Tibial nerve (tissue), 4 donors: ENCODE measurements around the gene SERTAD4. TPM values are rescaled to one million over a fixed set of nuclear protein-coding genes. Genes with fewer than 3 reads are reported as not detected.

Source experiments
- DNase-seq, 2 donors: peaks; one replicate each; pipeline ENCODE4 v3.0.0-alpha.2; 2019; ENCODE audit warnings: low spot score in 2 of 2
- H3K27ac ChIP-seq, 4 donors: fragments of 200-600 bp; sonication (generic) in 3 of 4; one replicate each; pipeline ENCODE4 v1.5.1; 2017 to 2019; ENCODE audit warnings: mild to moderate bottlenecking in 1 of 4
- H3K27me3 ChIP-seq, 2 donors: fragments of 200-600 bp; sonication (generic) in 1 of 2; one replicate each; pipeline versions ENCODE4 v1.5.1 to v1.6.0; 2017 to 2019
- H3K36me3 ChIP-seq, 3 donors: fragments of 200-600 bp; sonication (generic); one replicate each; pipeline ENCODE4 v1.5.1; 2018 to 2019
- H3K4me1 ChIP-seq, 4 donors: fragments of 200-600 bp; sonication (generic) in 3 of 4; one replicate each; pipeline ENCODE4 v1.5.1; 2017 to 2019
- H3K4me3 ChIP-seq, 4 donors: fragments of 200-600 bp; sonication (generic) in 3 of 4; one replicate each; pipeline ENCODE4 v1.5.1; 2017 to 2019; ENCODE audit warnings: mild to moderate bottlenecking in 1 of 4, moderate library complexity in 1 of 4
- H3K9me3 ChIP-seq, 4 donors: fragments of 200-600 bp; sonication (generic) in 3 of 4; one replicate each; pipeline ENCODE4 v1.5.1; 2017 to 2019
- CTCF ChIP-seq, 5 experiments: fragments of 200-600 bp in 3 of 5; fragments of 450-650 bp in 2 of 5; sonication (generic) in 3 of 5; IDR thresholded peaks; one replicate each; pipeline ENCODE4 v1.5.1; 2016 to 2019; ENCODE audit warnings: antibody characterized with exemption in 5 of 5, mild to moderate bottlenecking in 3 of 5, moderate library complexity in 2 of 5
- EP300 ChIP-seq, 2 donors: sonication (generic); formaldehyde crosslinking; IDR thresholded peaks; one replicate each; pipeline ENCODE4 v1.6.1; 2017; ENCODE audit warnings: antibody characterized with exemption in 2 of 2, mild to moderate bottlenecking in 1 of 2
- POLR2A ChIP-seq, 2 donors: fragments of 450-650 bp; IDR thresholded peaks; one replicate each; pipeline ENCODE4 v1.6.1; 2017; ENCODE audit warnings: antibody characterized with exemption in 2 of 2, mild to moderate bottlenecking in 2 of 2, moderate library complexity in 2 of 2
- WGBS, 2 donors: methylation state at CpG; one replicate each; pipeline ENCODE4 v1.1.5; 2018; 5-methylcytosine and 5-hydroxymethylcytosine counted together
- total RNA-seq, 4 donors: library from RNA; depleted of rRNA; stranded (reverse); fragments of >200 nt; gene quantifications; one replicate each; pipeline ENCODE4 v1.1.0, GENCODE V29; 2016

The SERTAD4 gene
- total RNA-seq, 4 donors from 2014 or later = 0.60 to 1.7 (median 1.0) TPM

GRCh38 chr1:210269981-210270380, 37.4 kb downstream of the SERTAD4 start:
- no peaks in the 10 kb centered on the region for H3K4me1 ChIP-seq
- H3K4me3 ChIP-seq = no peak overlapping the region
- WGBS, 2 donors = 89 to 90% methylated on average over 4 of the region's 4 CpGs
- no peak overlapping the region for H3K27ac ChIP-seq
- DNase-seq = no peak
- H3K36me3 ChIP-seq = no peaks in the 10 kb centered on the region
- H3K9me3 ChIP-seq = no peaks in the 10 kb centered on the region
- no peaks in the 10 kb centered on the region for H3K27me3 ChIP-seq
- TF ChIP-seq POLR2A (IDR thresholded peaks at IDR 0.05) (no peak), EP300 (IDR thresholded peaks at IDR 0.05) (no peak), CTCF (IDR thresholded peaks at IDR 0.05) (no peak)

- no peak for TF ChIP-seq EP300 (IDR thresholded peaks at IDR 0.05)
- TF ChIP-seq POLR2A (IDR thresholded peaks at IDR 0.05) = no peak
- no peak for TF ChIP-seq CTCF (IDR thresholded peaks at IDR 0.05)
- Histone ChIP-seq H3K9me3 (no peaks in the 10 kb centered on the region), H3K4me1 (no peaks in the 10 kb centered on the region), H3K27me3 (no peaks in the 10 kb centered on the region), H3K4me3 (no peak overlapping the region), H3K36me3 (no peaks in the 10 kb centered on the region), H3K27ac (no peak overlapping the region)
- 63 to 66% methylated on average over 6 of the region's 6 CpGs for WGBS, 2 donors
- DNase-seq = no peak
Measured at GRCh38 chr1:210272666-210273065, 40.1 kb downstream of the SERTAD4 start.

- no peak for DNase-seq
- WGBS, 2 donors = 83 to 84% methylated on average over 5 of the region's 5 CpGs
- Histone ChIP-seq H3K9me3 (peaks cover 0 to 38% (median 0%) of the 10 kb centered on the region in 4 donors), H3K27ac (no peak overlapping the region), H3K36me3 (no peaks in the 10 kb centered on the region), H3K27me3 (no peaks in the 10 kb centered on the region), H3K4me3 (no peak overlapping the region), H3K4me1 (no peaks in the 10 kb centered on the region)
- no peak for TF ChIP-seq CTCF (IDR thresholded peaks at IDR 0.05)
- TF ChIP-seq EP300 (IDR thresholded peaks at IDR 0.05) = no peak
- no peak for TF ChIP-seq POLR2A (IDR thresholded peaks at IDR 0.05)
Measured at GRCh38 chr1:210280221-210280620, 47.6 kb downstream of the SERTAD4 start.

- DNase-seq = no peak
- Histone ChIP-seq H3K4me3 (no peak overlapping the region), H3K27me3 (no peaks in the 10 kb centered on the region), H3K36me3 (no peaks in the 10 kb centered on the region), H3K27ac (no peak overlapping the region), H3K9me3 (no peaks in the 10 kb centered on the region), H3K4me1 (peaks cover 0 to 21% (median 7%) of the 10 kb centered on the region in 4 donors)
- 93 to 94% methylated on average over 3 to 4 of the region's 4 CpGs for WGBS, 2 donors
- no peak for TF ChIP-seq CTCF (IDR thresholded peaks at IDR 0.05)
- TF ChIP-seq EP300 (IDR thresholded peaks at IDR 0.05) = no peak
- TF ChIP-seq POLR2A (IDR thresholded peaks at IDR 0.05) = no peak
Measured at GRCh38 chr1:210288116-210288515, 55.5 kb downstream of the SERTAD4 start.

- Histone ChIP-seq H3K4me1 (peaks cover 0 to 32% (median 14%) of the 10 kb centered on the region in 4 donors), H3K36me3 (no peaks in the 10 kb centered on the region), H3K4me3 (no peak overlapping the region), H3K9me3 (no peaks in the 10 kb centered on the region), H3K27me3 (no peaks in the 10 kb centered on the region), H3K27ac (no peak overlapping the region)
- WGBS, 2 donors = 90 to 93% methylated on average over 4 of the region's 4 CpGs
- no peak for DNase-seq
- TF ChIP-seq EP300 (IDR thresholded peaks at IDR 0.05) (no peak), CTCF (IDR thresholded peaks at IDR 0.05) (no peak), POLR2A (IDR thresholded peaks at IDR 0.05) (no peak)
Measured at GRCh38 chr1:210289248-210289647, 56.7 kb downstream of the SERTAD4 start.
